Measurements from ENCODE around the gene CD37. TPM values are rescaled to one million over a fixed set of nuclear protein-coding genes. Genes with fewer than 3 reads are reported as not detected.

Gene CD37
- total and polyA plus RNA-seq, 2 donors (not counting 1 experiment from before 2014, with no cell fraction given) = 1,998 to 2,188 TPM

DNA sequence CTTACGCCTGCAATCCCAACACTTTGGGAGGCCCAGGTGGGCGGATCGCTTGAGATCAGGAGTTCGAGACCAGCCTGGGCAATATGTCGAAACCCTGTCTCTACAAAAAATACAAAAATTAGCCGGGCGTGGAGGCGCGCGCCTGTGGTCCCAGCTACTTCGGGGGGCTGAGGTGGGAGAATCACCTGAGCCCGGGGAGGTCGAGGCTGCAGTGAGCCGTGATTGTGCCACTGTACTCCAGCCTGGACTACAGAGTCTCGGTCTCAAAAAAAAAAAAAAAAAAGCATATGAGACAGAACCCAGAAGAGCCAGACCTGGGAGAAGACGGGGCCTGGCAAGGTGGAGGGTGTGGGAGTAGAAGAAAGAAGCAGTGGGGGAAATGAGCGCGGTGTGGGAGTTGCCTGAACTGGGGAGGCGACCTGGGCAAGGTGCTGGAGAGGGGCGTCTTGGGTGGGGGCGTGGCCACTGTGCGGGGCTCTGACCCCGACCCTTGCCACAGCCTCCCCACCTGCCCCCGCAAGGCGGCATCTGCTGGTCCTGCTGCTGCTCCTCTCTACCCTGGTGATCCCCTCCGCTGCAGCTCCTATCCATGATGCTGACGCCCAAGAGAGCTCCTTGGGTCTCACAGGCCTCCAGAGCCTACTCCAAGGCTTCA lies 29.0 kb downstream of the CD37 start:
- Histone ChIP-seq H2AFZ (ENCODE audit: insufficient read depth, low read depth, low read length, poor library complexity, severe bottlenecking) (peak overlapping the region; percentile 24), H3K27me3 (replicated peaks in 1 of 4; ENCODE audit: control extremely low read depth in 1 of 4, control insufficient read depth in 3 of 4, insufficient read depth in 4 of 4, low read length in 3 of 4) (peaks cover 0 to 10% (median 3%) of the 10 kb centered on the region in 4 experiments), H3K4me1 (ENCODE audit: control insufficient read depth in 2 of 2, insufficient read depth in 2 of 2, low read length in 2 of 2) (peaks cover 46 to 55% of the 10 kb centered on the region in 2 donors), H3K9me3 (ENCODE audit: control extremely low read depth in 1 of 3, control insufficient read depth in 2 of 3, insufficient read depth in 1 of 3, low read length in 2 of 3) (peaks cover 0 to 20% (median 11%) of the 10 kb centered on the region in 3 donors), H4K20me1 (ENCODE audit: control insufficient read depth, insufficient read depth, low read length, poor library complexity, severe bottlenecking) (no peaks in the 10 kb centered on the region), H3K4me3 (ENCODE audit: control extremely low read depth in 1 of 5, extremely low read depth in 1 of 5, insufficient read depth in 1 of 5, low read depth in 2 of 5, low read length in 4 of 5) (peak overlapping the region in 4 of 5 experiments; percentile 45 to 83 (median 58)), H3K9ac (ENCODE audit: low read length) (peak overlapping the region; percentile 65), H3K4me2 (replicated peaks; ENCODE audit: low read depth, low read length, poor library complexity, severe bottlenecking) (peak overlapping the region; percentile 98), H3K36me3 (replicated peaks in 1 of 2; ENCODE audit: control extremely low read depth in 1 of 2, control insufficient read depth in 1 of 2, extremely low read depth in 1 of 2, insufficient read depth in 2 of 2, low read length in 1 of 2) (no peaks in the 10 kb centered on the region), H3K79me2 (ENCODE audit: control insufficient read depth, insufficient read depth, low read length) (no peaks in the 10 kb centered on the region), H3K27ac (ENCODE audit: low read length in 2 of 2) (no peak overlapping the region)
- 66% methylated on average over 22 of the region's 27 CpGs for WGBS (ENCODE audit: insufficient coverage)
- no peaks in the 10 kb centered on the region for H3K27me3 Mint-ChIP-seq
- intact Hi-C loops (cut with micrococcal nuclease) = loop anchor here (5.0 kb wide), 1 partner anchor 37 kb away; the partner anchor contains the start of gene SLC6A16
- DNase-seq = no peak
- POLR2A ChIA-PET = no interaction called here
- peak overlapping the region; percentile 35 for H3K4me3 Mint-ChIP-seq
- no peak for ATAC-seq (ENCODE audit: low read depth)
- H3K4me1 Mint-ChIP-seq = peaks cover 35% of the 10 kb centered on the region
- no peak overlapping the region for H3K27ac Mint-ChIP-seq
- TF ChIP-seq, protein P1, sequence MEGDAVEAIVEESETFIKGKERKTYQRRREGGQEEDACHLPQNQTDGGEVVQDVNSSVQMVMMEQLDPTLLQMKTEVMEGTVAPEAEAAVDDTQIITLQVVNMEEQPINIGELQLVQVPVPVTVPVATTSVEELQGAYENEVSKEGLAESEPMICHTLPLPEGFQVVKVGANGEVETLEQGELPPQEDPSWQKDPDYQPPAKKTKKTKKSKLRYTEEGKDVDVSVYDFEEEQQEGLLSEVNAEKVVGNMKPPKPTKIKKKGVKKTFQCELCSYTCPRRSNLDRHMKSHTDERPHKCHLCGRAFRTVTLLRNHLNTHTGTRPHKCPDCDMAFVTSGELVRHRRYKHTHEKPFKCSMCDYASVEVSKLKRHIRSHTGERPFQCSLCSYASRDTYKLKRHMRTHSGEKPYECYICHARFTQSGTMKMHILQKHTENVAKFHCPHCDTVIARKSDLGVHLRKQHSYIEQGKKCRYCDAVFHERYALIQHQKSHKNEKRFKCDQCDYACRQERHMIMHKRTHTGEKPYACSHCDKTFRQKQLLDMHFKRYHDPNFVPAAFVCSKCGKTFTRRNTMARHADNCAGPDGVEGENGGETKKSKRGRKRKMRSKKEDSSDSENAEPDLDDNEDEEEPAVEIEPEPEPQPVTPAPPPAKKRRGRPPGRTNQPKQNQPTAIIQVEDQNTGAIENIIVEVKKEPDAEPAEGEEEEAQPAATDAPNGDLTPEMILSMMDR (IDR thresholded peaks at IDR 0.05) = no peak
- TF ChIP-seq EZH2 (IDR thresholded peaks at IDR 0.05; ENCODE audit: borderline replicate concordance, insufficient read depth, low read depth, low read length, poor library complexity, severe bottlenecking) = no peak
- CTCF ChIA-PET = interaction anchor here (1.7 kb wide), 1 partner anchor 63 kb away, joined by 6 read pairs; no protein-coding TSS in a partner anchor
- peaks cover 4% of the 10 kb centered on the region for H3K9me3 Mint-ChIP-seq (ENCODE audit: insufficient read depth)

DNA sequence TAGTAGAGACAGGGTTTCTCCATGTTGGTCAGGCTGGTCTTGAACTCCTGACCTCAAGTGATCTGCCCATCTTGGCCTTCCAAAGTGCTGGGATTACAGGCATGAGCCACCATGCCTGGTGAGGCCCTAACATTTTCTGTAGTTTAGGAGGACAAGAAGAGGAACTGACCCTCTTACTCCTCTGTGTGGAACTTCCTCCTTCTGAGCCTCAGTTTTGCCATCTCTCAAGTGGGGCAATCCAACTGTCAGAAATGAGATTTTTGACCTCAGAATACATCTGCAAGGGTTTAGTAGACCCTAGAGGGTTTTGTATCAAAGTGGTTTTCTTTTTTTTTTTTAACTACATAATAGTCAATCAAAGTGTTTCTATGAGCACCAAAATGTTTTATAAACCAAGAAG lies 30.9 kb downstream of the CD37 start:
- Histone ChIP-seq H3K36me3 (replicated peaks in 1 of 2; ENCODE audit: control extremely low read depth in 1 of 2, control insufficient read depth in 1 of 2, extremely low read depth in 1 of 2, insufficient read depth in 2 of 2, low read length in 1 of 2) (no peaks in the 10 kb centered on the region), H3K79me2 (ENCODE audit: control insufficient read depth, insufficient read depth, low read length) (no peaks in the 10 kb centered on the region), H3K9ac (ENCODE audit: low read length) (no peak overlapping the region), H3K4me3 (ENCODE audit: control extremely low read depth in 1 of 5, extremely low read depth in 1 of 5, insufficient read depth in 1 of 5, low read depth in 2 of 5, low read length in 4 of 5) (no peak overlapping the region), H2AFZ (ENCODE audit: insufficient read depth, low read depth, low read length, poor library complexity, severe bottlenecking) (no peak overlapping the region), H3K27ac (ENCODE audit: low read length in 2 of 2) (no peak overlapping the region), H4K20me1 (ENCODE audit: control insufficient read depth, insufficient read depth, low read length, poor library complexity, severe bottlenecking) (no peaks in the 10 kb centered on the region), H3K9me3 (ENCODE audit: control extremely low read depth in 1 of 3, control insufficient read depth in 2 of 3, insufficient read depth in 1 of 3, low read length in 2 of 3) (peaks cover 0 to 29% (median 17%) of the 10 kb centered on the region in 3 donors), H3K27me3 (replicated peaks in 1 of 4; ENCODE audit: control extremely low read depth in 1 of 4, control insufficient read depth in 3 of 4, insufficient read depth in 4 of 4, low read length in 3 of 4) (peaks cover 0 to 10% (median 3%) of the 10 kb centered on the region in 4 experiments), H3K4me1 (ENCODE audit: control insufficient read depth in 2 of 2, insufficient read depth in 2 of 2, low read length in 2 of 2) (peaks cover 31 to 38% of the 10 kb centered on the region in 2 donors), H3K4me2 (replicated peaks; ENCODE audit: low read depth, low read length, poor library complexity, severe bottlenecking) (no peak overlapping the region)
- DNase-seq (no peak), ATAC-seq (ENCODE audit: low read depth) (no peak)
- H3K4me3 Mint-ChIP-seq = peak overlapping the region; percentile 10
- peaks cover 16% of the 10 kb centered on the region for H3K4me1 Mint-ChIP-seq
- TF ChIP-seq EZH2 (IDR thresholded peaks at IDR 0.05; ENCODE audit: borderline replicate concordance, insufficient read depth, low read depth, low read length, poor library complexity, severe bottlenecking) = no peak
- TF ChIP-seq, protein P1 (IDR thresholded peaks at IDR 0.05) = no peak
- peaks cover 4% of the 10 kb centered on the region for H3K9me3 Mint-ChIP-seq (ENCODE audit: insufficient read depth)
- H3K27ac Mint-ChIP-seq = peak overlapping the region; percentile 37
- POLR2A ChIA-PET = interaction anchor here (0.6 kb wide), 1 partner anchor 11 kb away, joined by 7 read pairs; no protein-coding TSS in a partner anchor
- intact Hi-C loops (cut with micrococcal nuclease) = no loop called here
- CTCF ChIA-PET = interaction anchor here (0.6 to 1.8 kb wide), 6 partner anchors 8 to 219 kb away, joined by 3 to 8 read pairs (median 4); no protein-coding TSS in a partner anchor
- H3K27me3 Mint-ChIP-seq = no peaks in the 10 kb centered on the region
